Neuronal stem cell (in vitro differentiated cells): ENCODE data around the gene SFMBT1.

Experiments used
- DNase-seq: peaks from one replicate; pipeline ENCODE4 v3.0.0-alpha.2; 2013; ENCODE audit warnings: low spot score
- H2AFZ ChIP-seq: one replicate; pipeline ENCODE4 v1.6.1; 2013; ENCODE audit warnings: mild to moderate bottlenecking, low read length, inconsistent platforms
- H2AK5ac ChIP-seq: 2 replicates; pipeline ENCODE4 v1.6.1; 2013; ENCODE audit warnings: low read depth, mild to moderate bottlenecking, inconsistent platforms, low read length, moderate library complexity, mixed read lengths
- H2BK120ac ChIP-seq: 2 replicates; pipeline ENCODE4 v1.6.1; 2013; ENCODE audit warnings: low read depth, mild to moderate bottlenecking, inconsistent platforms, low read length, moderate library complexity, mixed read lengths
- H2BK12ac ChIP-seq: one replicate; pipeline ENCODE4 v1.6.1; 2013; ENCODE audit warnings: low read length, inconsistent platforms
- H2BK15ac ChIP-seq: 2 replicates; pipeline ENCODE4 v1.6.1; 2013; ENCODE audit warnings: mild to moderate bottlenecking, low read length, inconsistent platforms, mixed read lengths
- H2BK5ac ChIP-seq: one replicate; pipeline ENCODE4 v1.6.1; 2013; ENCODE audit warnings: inconsistent platforms, mild to moderate bottlenecking, low read length, moderate library complexity
- H3K14ac ChIP-seq: one replicate; pipeline ENCODE4 v1.6.1; 2013; ENCODE audit warnings: low read length, inconsistent platforms
- H3K18ac ChIP-seq: 2 replicates; pipeline ENCODE4 v1.6.1; 2013; ENCODE audit warnings: low read length, inconsistent platforms
- H3K23ac ChIP-seq: 2 replicates; pipeline ENCODE4 v1.6.1; 2013; ENCODE audit warnings: low read depth, mild to moderate bottlenecking, mixed read lengths, low read length, inconsistent platforms; ENCODE audit not compliant: poor library complexity
- H3K27ac ChIP-seq: replicated peaks from 3 replicates; pipeline ENCODE4 v1.5.1; 2013; ENCODE audit warnings: low read length, inconsistent platforms
- H3K27me3 ChIP-seq, 3 experiments: 2 replicates each; pipeline ENCODE4 v1.6.1; 2013; ENCODE audit warnings: low read length in 3 of 3, mild to moderate bottlenecking in 2 of 3, inconsistent platforms in 1 of 3, low read depth in 1 of 3, mixed read lengths in 1 of 3, moderate library complexity in 1 of 3; ENCODE audit not compliant: control insufficient read depth in 3 of 3, insufficient read depth in 3 of 3
- H3K36me3 ChIP-seq, 2 donors: replicated peaks in 1 of 2; 2 replicates each; pipeline ENCODE4 v1.6.1; 2013; ENCODE audit warnings: low read length in 2 of 2; ENCODE audit not compliant: control insufficient read depth in 2 of 2, insufficient read depth in 2 of 2
- H3K4ac ChIP-seq: 2 replicates; pipeline ENCODE4 v1.6.1; 2013; ENCODE audit warnings: inconsistent platforms, mild to moderate bottlenecking, low read length, moderate library complexity
- H3K4me1 ChIP-seq, 2 donors: 1 replicate in 1 of 2; 2 replicates in 1 of 2; pipeline ENCODE4 v1.6.1; 2013; ENCODE audit warnings: low read length in 2 of 2, low read depth in 1 of 2; ENCODE audit not compliant: control insufficient read depth in 2 of 2, insufficient read depth in 1 of 2
- H3K4me2 ChIP-seq: one replicate; pipeline ENCODE4 v1.6.1; 2013; ENCODE audit warnings: mild to moderate bottlenecking, low read length, inconsistent platforms; ENCODE audit not compliant: insufficient read depth, poor library complexity, severe bottlenecking
- H3K4me3 ChIP-seq, 2 donors: 2 replicates each; pipeline ENCODE4 v1.5.1; 2013; ENCODE audit warnings: low read length in 2 of 2, mild to moderate bottlenecking in 2 of 2, inconsistent platforms in 1 of 2, moderate library complexity in 1 of 2
- H3K79me1 ChIP-seq: one replicate; pipeline ENCODE4 v1.6.1; 2013; ENCODE audit warnings: low read depth, mild to moderate bottlenecking, inconsistent platforms, low read length, moderate library complexity
- H3K9ac ChIP-seq: one replicate; pipeline ENCODE4 v1.6.1; 2013; ENCODE audit warnings: mild to moderate bottlenecking, low read depth, low read length, inconsistent platforms; ENCODE audit not compliant: poor library complexity
- H3K9me3 ChIP-seq, 2 donors: replicated peaks in 1 of 2; 2 replicates each; pipeline versions ENCODE3 to v1.6.1; 2013; ENCODE audit warnings: low read length in 2 of 2, mild to moderate bottlenecking in 2 of 2, inconsistent platforms in 1 of 2, low read depth in 1 of 2, mixed read lengths in 1 of 2, moderate library complexity in 1 of 2; ENCODE audit not compliant: control insufficient read depth in 2 of 2, insufficient read depth in 1 of 2
- H4K8ac ChIP-seq: one replicate; pipeline ENCODE4 v1.6.1; 2013; ENCODE audit warnings: low read depth, mild to moderate bottlenecking, inconsistent platforms, low read length, moderate library complexity
- H4K91ac ChIP-seq: one replicate; pipeline ENCODE4 v1.6.1; 2013; ENCODE audit warnings: low read length, low read depth, mild to moderate bottlenecking, inconsistent platforms; ENCODE audit not compliant: poor library complexity
- WGBS, 2 donors: extraction: QIAGEN DNeasy Blood & Tissue Kit; methylation state at CpG; one replicate each; pipeline ENCODE4 v1.1.7; 2013; ENCODE audit warnings: missing lambda C conversion rate in 2 of 2, mixed read lengths in 1 of 2; ENCODE audit not compliant: insufficient read length in 2 of 2, insufficient replicate concordance in 1 of 2; ENCODE audit errors: extremely low coverage in 2 of 2; 5-methylcytosine and 5-hydroxymethylcytosine counted together

The SFMBT1 gene

DNA sequence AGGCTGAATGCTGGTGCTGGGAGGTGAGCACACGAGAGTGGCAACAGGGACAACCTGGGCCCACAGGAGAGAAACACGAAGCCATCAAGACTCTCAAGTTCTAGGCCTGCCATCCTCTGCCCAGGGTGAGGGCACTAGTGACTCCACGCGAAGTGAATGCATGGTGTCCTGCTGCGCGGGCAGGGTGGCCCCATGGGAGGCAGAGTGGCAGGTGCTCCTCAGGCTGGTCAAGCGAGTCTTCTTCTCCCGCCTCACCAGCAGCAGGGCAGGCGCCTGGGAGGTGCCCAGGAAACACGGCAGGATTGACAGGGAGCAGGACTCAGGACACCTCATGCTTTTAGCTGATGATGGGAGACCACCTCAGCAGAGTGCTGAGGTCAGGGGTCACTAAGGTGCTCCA lies 175.4 kb downstream of the SFMBT1 start:
- no peak overlapping the region for H2BK120ac ChIP-seq
- no peak overlapping the region for H2AK5ac ChIP-seq
- H3K27me3 ChIP-seq, result no peaks in the 10 kb centered on the region
- peaks cover 2% of the 10 kb centered on the region for H3K79me1 ChIP-seq
- H3K4me2 ChIP-seq, result no peak overlapping the region
- no peak overlapping the region for H2BK15ac ChIP-seq
- H2BK5ac ChIP-seq, result no peak overlapping the region
- H2BK12ac ChIP-seq, result no peak overlapping the region
- no peak overlapping the region for H2AFZ ChIP-seq
- no peak overlapping the region for H4K8ac ChIP-seq
- no peak overlapping the region for H3K4ac ChIP-seq
- no peak overlapping the region for H3K14ac ChIP-seq
- no peak overlapping the region for H3K4me3 ChIP-seq
- no peak overlapping the region for H4K91ac ChIP-seq
- H3K27ac ChIP-seq, result no peak overlapping the region
- WGBS, 2 donors, result no CpG with 5 or more reads among the region's 10 CpGs
- H3K36me3 ChIP-seq, result no peaks in the 10 kb centered on the region
- H3K9ac ChIP-seq, result no peak overlapping the region
- H3K4me1 ChIP-seq, result peaks cover 0 to 7% of the 10 kb centered on the region in 2 donors
- no peak for DNase-seq
- H3K18ac ChIP-seq, result no peak overlapping the region
- H3K9me3 ChIP-seq, result peaks cover 0 to 3% of the 10 kb centered on the region in 2 donors
- no peak overlapping the region for H3K23ac ChIP-seq

DNA sequence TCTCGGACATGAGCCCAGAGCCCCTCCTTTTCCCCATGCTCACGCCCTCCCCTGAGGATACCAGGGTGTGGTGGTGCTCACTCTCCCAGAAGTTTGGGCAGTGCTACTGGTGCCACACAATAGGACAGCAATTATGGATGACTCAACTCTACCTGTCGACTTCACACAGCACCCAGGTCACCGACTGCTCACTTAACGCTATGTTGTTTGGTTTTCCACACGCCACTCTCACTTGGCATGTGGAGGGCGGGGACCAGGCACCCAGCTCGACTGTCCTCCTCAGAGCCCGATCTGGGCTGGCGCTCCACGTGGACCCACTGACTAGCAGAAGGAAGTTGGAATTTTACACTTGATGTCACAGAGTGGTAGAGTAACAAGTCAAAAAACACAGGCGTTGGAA lies 179.4 kb downstream of the SFMBT1 start:
- Histone ChIP-seq H3K79me1 (peaks cover 2% of the 10 kb centered on the region), H3K9me3 (peaks cover 0 to 3% of the 10 kb centered on the region in 2 donors), H3K27ac (no peak overlapping the region), H3K4me2 (no peak overlapping the region), H2AFZ (no peak overlapping the region), H3K4ac (no peak overlapping the region), H3K4me1 (no peaks in the 10 kb centered on the region), H3K18ac (no peak overlapping the region), H3K27me3 (no peaks in the 10 kb centered on the region), H2BK12ac (no peak overlapping the region), H2AK5ac (no peak overlapping the region), H2BK15ac (no peak overlapping the region), H4K8ac (no peak overlapping the region), H3K4me3 (no peak overlapping the region), H3K23ac (no peak overlapping the region), H3K14ac (no peak overlapping the region), H2BK5ac (no peak overlapping the region), H2BK120ac (no peak overlapping the region), H4K91ac (no peak overlapping the region), H3K9ac (no peak overlapping the region), H3K36me3 (no peaks in the 10 kb centered on the region)
- no peak for DNase-seq
- WGBS, 2 donors, result no CpG with 5 or more reads among the region's 12 CpGs

DNA sequence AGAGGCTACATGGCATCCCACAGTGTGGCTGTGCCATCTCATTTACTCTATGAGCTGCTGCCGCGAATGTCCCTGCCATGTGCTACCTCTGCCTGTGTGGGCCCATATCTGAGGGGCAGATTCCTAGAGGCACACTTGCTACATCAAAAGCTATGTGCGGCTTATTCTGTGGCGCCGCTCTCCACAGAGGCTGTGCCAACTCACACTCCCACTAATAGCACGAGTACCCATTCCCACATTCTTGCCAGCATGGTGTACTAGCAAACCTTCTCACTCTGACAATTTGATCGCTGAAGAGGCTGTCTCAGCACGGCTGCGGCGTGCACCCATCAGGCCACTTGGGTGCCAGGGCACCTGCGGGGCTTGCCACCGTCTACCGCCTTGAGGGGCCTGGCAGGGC lies 179.9 kb downstream of the SFMBT1 start:
- Histone ChIP-seq H3K4ac (no peak overlapping the region), H3K27me3 (no peaks in the 10 kb centered on the region), H2AK5ac (no peak overlapping the region), H3K23ac (no peak overlapping the region), H3K4me2 (no peak overlapping the region), H2BK12ac (no peak overlapping the region), H2BK5ac (no peak overlapping the region), H2AFZ (no peak overlapping the region), H2BK15ac (no peak overlapping the region), H3K9me3 (peaks cover 0 to 4% of the 10 kb centered on the region in 2 donors), H3K18ac (no peak overlapping the region), H2BK120ac (no peak overlapping the region), H3K4me1 (no peaks in the 10 kb centered on the region), H3K36me3 (no peaks in the 10 kb centered on the region), H4K8ac (no peak overlapping the region), H3K79me1 (peaks cover 2% of the 10 kb centered on the region), H4K91ac (no peak overlapping the region), H3K4me3 (no peak overlapping the region), H3K27ac (no peak overlapping the region), H3K9ac (no peak overlapping the region), H3K14ac (no peak overlapping the region)
- no CpG with 5 or more reads among the region's 13 CpGs for WGBS, 2 donors
- DNase-seq, result no peak

DNA sequence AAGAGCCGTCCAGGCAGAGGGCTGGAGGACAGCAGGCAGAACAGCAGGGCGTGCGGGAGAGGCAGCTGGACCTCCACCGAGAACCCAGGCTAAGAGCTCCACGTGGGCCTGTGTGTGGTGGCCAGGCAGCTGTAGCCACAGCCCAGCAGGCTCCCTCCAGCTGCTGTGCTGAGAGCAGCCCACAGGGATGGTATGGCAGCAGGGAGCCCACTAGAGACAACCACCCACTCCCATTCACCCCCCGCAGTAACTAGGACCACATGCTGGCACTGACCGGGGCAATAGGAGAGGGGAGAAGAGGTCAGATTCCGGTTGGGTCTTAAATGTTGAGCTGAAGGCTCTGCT lies 185.5 kb downstream of the SFMBT1 start:
- Histone ChIP-seq H3K4ac (peak overlapping the region; percentile 3), H3K23ac (peak overlapping the region; percentile 17), H2AK5ac (no peak overlapping the region), H3K4me2 (no peak overlapping the region), H3K4me3 (no peak overlapping the region), H4K8ac (no peak overlapping the region), H3K27ac (no peak overlapping the region), H3K9me3 (peaks cover 2% of the 10 kb centered on the region in 2 donors), H3K79me1 (no peaks in the 10 kb centered on the region), H2BK120ac (no peak overlapping the region), H3K27me3 (no peaks in the 10 kb centered on the region), H4K91ac (no peak overlapping the region), H2AFZ (no peak overlapping the region), H3K4me1 (peaks cover 0 to 1% of the 10 kb centered on the region in 2 donors), H3K14ac (no peak overlapping the region), H2BK15ac (no peak overlapping the region), H3K18ac (no peak overlapping the region), H2BK5ac (no peak overlapping the region), H2BK12ac (no peak overlapping the region), H3K36me3 (no peaks in the 10 kb centered on the region), H3K9ac (no peak overlapping the region)
- no peak for DNase-seq
- no CpG with 5 or more reads among the region's 8 CpGs for WGBS, 2 donors
